HepG2 (cell line): ENCODE measurements around the gene SLC25A47. TPM values are rescaled to one million over a fixed set of nuclear protein-coding genes. Genes with fewer than 3 reads are reported as not detected.
A peak's percentile ranks its signal among the peaks of the same experiment; 100 is the strongest.

Source experiments
- ATF5 ChIP-seq: sonication (generic); formaldehyde crosslinking; IDR thresholded peaks from 2 replicates; pipeline ENCODE4 v1.4.0; 2020; ENCODE audit warnings: mild to moderate bottlenecking, low read depth, missing genetic modification reagents
- BCLAF1 ChIP-seq: fragments of 450-650 bp; IDR thresholded peaks from 2 replicates; pipeline ENCODE4 v1.6.1; 2017; ENCODE audit warnings: mild to moderate bottlenecking
- DZIP1 ChIP-seq: sonication (generic); formaldehyde crosslinking; IDR thresholded peaks from 2 replicates; pipeline ENCODE4 v1.5.0; 2020; ENCODE audit warnings: mild to moderate bottlenecking, missing genetic modification reagents
- HMG20A ChIP-seq: IDR thresholded peaks from 2 replicates; pipeline ENCODE4 v1.6.1; 2016; ENCODE audit warnings: borderline replicate concordance
- NFAT5 ChIP-seq: sonication (generic); formaldehyde crosslinking; IDR thresholded peaks from 2 replicates; pipeline ENCODE4 v1.4.0; 2020; ENCODE audit warnings: missing genetic modification reagents
- RARA ChIP-seq: IDR thresholded peaks from 2 replicates; pipeline ENCODE4 v1.6.1; 2016; ENCODE audit warnings: missing genetic modification reagents, missing compliant biosample characterization
- SAP130 ChIP-seq: IDR thresholded peaks from 2 replicates; pipeline ENCODE4 v1.6.1; 2016; ENCODE audit warnings: low read depth
- STAT5B ChIP-seq: sonication (generic); formaldehyde crosslinking; IDR thresholded peaks from 2 replicates; pipeline ENCODE4 v1.4.0; 2020; ENCODE audit warnings: missing genetic modification reagents
- YY1 ChIP-seq: IDR thresholded peaks from 2 replicates; pipeline ENCODE4 v1.6.1; 2011; ENCODE audit warnings: low read length, low read depth, moderate library complexity, mild to moderate bottlenecking; ENCODE audit not compliant: insufficient read depth, insufficient replicate concordance
- ZNF326 ChIP-seq: sonication (generic); formaldehyde crosslinking; IDR thresholded peaks from 2 replicates; pipeline ENCODE4 v1.4.0; 2020; ENCODE audit warnings: missing genetic modification reagents, borderline replicate concordance
- ZNF343 ChIP-seq: sonication (generic); formaldehyde crosslinking; IDR thresholded peaks from 2 replicates; pipeline ENCODE4 v1.4.0; 2020; ENCODE audit warnings: mild to moderate bottlenecking, missing genetic modification reagents
- ZNF451 ChIP-seq: sonication (generic); formaldehyde crosslinking; IDR thresholded peaks from 2 replicates; pipeline ENCODE4 v1.5.0; 2020; ENCODE audit warnings: mild to moderate bottlenecking, missing genetic modification reagents
- ZNF790 ChIP-seq: sonication (generic); formaldehyde crosslinking; IDR thresholded peaks from 2 replicates; pipeline ENCODE4 v1.8.0; 2022; ENCODE audit warnings: missing genetic modification reagents, mild to moderate bottlenecking, borderline replicate concordance
- ZNF841 ChIP-seq: sonication (generic); formaldehyde crosslinking; IDR thresholded peaks from 2 replicates; pipeline ENCODE4 v1.8.1; 2023; ENCODE audit warnings: missing genetic modification reagents, borderline replicate concordance
- ZNF878 ChIP-seq: sonication (generic); formaldehyde crosslinking; IDR thresholded peaks from 2 replicates; pipeline ENCODE4 v1.8.1; 2023; ENCODE audit warnings: mild to moderate bottlenecking, missing genetic modification reagents, moderate library complexity
- polyA plus RNA-seq, 8 experiments: library from polyadenylated mRNA; depleted of rRNA in 3 of 8; stranded (reverse) in 7 of 8; unstranded in 1 of 8; fragments of >200 nt; fragmentation: Illumina TruSeq in 4 of 8; extraction: Trizol in 4 of 8; gene quantifications; 2 replicates each; pipeline versions ENCODE4 v1.2.1 to v1.2.3, GENCODE V29; 2011 to 2016; ENCODE audit warnings: low read depth in 4 of 8, missing spikeins in 1 of 8, mixed read lengths in 1 of 8; ENCODE audit not compliant: insufficient read depth in 1 of 8
- total RNA-seq, 5 experiments: library from RNA; depleted of rRNA; stranded (reverse); fragments of >200 nt; fragmentation: Illumina TruSeq; extraction: Trizol; gene quantifications; 2 replicates each; pipeline ENCODE4 v1.2.3, GENCODE V29; 2016; ENCODE audit warnings: low read depth in 1 of 5
- TF ChIP-seq, protein P1 (sequence below): sonication (generic); formaldehyde crosslinking; IDR thresholded peaks from 2 replicates; pipeline ENCODE4 v1.4.0; 2020; ENCODE audit warnings: missing genetic modification reagents, low read depth, mild to moderate bottlenecking, borderline replicate concordance

The SLC25A47 gene
- total and polyA plus RNA-seq, 2 of the 13 experiments (the other 11 are each of a cell fraction or from before 2014, with no cell fraction given): 1.0 to 1.7 TPM

DNA sequence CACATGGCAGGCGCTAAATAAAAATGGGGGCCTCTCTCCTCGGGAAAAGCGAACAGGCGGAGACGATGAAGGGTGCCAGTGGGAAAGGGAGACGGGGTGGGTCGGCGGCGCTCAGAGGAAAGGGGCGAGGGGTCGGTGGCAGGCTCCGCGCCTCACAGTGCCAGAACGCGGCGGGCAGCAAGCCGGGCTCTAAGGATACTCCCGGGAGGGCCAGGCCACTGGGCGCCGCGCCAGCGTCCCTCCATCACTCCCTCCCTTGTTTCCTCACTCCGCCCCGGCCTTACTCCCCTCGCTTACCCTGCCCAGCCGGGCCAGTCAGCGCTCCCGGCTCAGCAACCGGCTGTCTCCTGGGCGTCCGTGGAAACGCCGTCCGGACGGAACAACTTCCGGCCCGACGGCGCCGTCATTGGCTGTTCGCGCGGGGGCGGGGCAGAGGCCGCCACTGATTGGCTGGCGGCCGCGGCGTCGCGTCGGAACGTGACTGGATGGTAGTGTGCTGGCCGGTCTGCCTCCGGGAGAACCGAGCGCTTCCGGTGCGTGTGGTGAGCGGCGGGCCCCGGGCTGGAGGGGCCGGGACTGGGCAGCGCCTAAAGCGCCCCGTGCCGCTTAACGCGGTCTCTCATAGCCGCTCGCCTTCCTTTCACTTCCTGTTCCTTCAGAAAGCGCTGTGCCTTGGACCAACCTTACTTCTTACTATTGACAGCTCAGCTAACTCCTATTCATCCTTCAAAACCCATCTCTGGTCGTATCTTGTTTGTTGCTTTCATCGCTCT is 53.0 kb downstream of the SLC25A47 start, which contains the start of gene WDR25 (continued):
- TF ChIP-seq ZNF841 (CRISPR knock-in tag): no peak
- no peak for TF ChIP-seq NFAT5 (CRISPR knock-in tag)
- TF ChIP-seq DZIP1 (CRISPR knock-in tag): peak; percentile 81; the same call in 1 of the 2 replicates
- no peak for TF ChIP-seq BCLAF1
- TF ChIP-seq ATF5: no peak
- TF ChIP-seq ZNF343 (CRISPR knock-in tag): no peak
- TF ChIP-seq ZNF451: peak; percentile 65; the same call in 1 of the 2 replicates
- peak; percentile 100 for TF ChIP-seq SAP130 (CRISPR knock-in tag)
- TF ChIP-seq YY1: peak; percentile 69
- no peak for TF ChIP-seq HMG20A
- TF ChIP-seq ZNF878 (CRISPR knock-in tag): peak; percentile 65; the same call in 1 of the 2 replicates
- TF ChIP-seq STAT5B (CRISPR knock-in tag): no peak
- TF ChIP-seq ZNF790 (CRISPR knock-in tag): no peak
- peak; percentile 47; the same call in 1 of the 2 replicates for TF ChIP-seq RARA
- TF ChIP-seq, protein P1, sequence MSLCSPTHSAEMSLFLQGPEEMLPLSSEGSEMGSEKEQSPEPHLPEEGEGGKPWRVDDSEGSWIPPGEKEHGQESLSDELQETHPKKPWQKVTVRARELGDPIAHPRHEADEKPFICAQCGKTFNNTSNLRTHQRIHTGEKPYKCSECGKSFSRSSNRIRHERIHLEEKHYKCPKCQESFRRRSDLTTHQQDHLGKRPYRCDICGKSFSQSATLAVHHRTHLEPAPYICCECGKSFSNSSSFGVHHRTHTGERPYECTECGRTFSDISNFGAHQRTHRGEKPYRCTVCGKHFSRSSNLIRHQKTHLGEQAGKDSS: peak; percentile 28; the same call in 1 of the 2 replicates
- no peak for TF ChIP-seq ZNF326 (CRISPR knock-in tag)
